Measurements from ENCODE around the gene TMEM121.
A peak's percentile ranks its signal among the peaks of the same experiment; 100 is the strongest.

Gene TMEM121

GRCh38 chr14:105498430-105499255, 27.7 kb upstream of the TMEM121 start:
- DNase-seq (ENCODE audit: low read depth, low spot score): no peak

- DNase-seq (ENCODE audit: low read depth, low spot score): no peak
Measured at GRCh38 chr14:105499256-105500035, 26.9 kb upstream of the TMEM121 start.

DNA sequence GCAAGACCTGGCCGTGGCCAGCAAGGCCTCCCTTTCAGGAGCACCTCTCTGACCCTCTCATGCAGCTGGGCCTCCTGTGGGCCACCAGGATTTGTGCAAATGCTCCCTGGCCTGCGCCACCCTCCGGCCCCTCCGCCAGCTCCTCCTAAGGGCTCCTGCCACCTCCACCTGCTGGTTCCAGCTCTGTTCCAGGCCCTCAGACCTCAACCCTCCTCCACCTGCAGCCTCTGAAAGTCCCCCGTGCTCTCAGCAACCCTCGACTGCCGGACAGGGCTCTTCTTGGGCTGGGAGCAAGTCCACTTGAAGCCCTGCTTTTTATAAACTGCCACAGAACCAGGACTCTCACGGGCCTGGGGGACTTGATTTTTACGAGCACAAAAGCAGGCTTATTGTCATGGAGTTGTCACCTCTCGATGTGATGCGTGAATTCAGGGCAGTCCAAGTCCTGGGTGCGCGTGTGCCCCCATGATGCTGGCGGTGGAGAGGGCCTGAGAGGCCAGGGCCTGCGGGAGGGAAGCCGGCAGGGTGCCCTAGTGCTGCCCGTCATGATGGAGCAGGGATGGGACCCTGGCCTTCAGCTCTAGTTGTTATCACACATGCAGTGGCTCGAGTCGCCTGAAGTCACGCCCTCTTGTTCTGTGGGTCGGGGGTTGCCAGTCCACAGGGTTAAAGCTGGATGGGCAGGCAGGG, 26.2 kb upstream of the TMEM121 start:
- no peak for DNase-seq (ENCODE audit: low read depth, low spot score)

- DNase-seq (ENCODE audit: low read depth, low spot score): no peak
Measured at GRCh38 chr14:105500726-105501101, 25.7 kb upstream of the TMEM121 start.

DNA sequence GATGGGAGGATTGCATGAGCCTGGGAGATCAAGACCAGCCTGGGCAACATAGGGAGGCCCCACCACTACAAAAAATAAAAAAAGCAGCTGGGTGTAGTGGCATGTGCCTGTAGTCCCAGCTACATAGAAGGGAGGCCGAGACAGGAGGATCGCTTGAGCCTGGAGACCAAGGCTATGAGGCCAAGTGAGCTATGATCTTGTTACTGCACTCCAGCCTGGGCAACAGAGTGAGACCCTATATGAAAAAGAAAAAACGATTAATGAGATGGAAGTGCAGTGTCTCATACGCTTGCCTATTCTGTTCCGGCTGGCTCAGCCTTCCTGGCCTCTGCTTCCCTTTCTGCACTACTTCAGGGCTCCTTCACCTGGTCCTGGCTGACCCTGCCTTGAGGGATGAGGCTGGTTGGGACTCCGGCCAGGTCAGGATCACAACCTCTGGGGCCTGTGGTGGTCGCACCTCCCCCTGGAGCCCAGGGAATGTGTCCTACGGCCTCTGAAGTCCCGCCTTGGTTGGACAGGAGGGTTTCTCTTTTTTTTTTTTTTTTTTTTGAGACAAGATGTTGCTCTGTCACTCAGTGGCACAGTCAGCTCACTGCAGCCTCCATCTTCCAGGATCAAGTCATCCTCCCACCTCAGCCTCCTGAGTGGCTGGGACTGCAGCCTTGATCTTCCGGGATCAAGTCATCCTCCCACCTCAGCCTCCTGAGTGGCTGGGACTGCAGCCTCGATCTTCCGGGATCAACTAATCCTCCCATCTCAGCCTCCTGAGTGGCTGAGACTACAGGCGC, 24.7 kb upstream of the TMEM121 start:
- DNase-seq (ENCODE audit: low read depth, low spot score): no peak

DNA sequence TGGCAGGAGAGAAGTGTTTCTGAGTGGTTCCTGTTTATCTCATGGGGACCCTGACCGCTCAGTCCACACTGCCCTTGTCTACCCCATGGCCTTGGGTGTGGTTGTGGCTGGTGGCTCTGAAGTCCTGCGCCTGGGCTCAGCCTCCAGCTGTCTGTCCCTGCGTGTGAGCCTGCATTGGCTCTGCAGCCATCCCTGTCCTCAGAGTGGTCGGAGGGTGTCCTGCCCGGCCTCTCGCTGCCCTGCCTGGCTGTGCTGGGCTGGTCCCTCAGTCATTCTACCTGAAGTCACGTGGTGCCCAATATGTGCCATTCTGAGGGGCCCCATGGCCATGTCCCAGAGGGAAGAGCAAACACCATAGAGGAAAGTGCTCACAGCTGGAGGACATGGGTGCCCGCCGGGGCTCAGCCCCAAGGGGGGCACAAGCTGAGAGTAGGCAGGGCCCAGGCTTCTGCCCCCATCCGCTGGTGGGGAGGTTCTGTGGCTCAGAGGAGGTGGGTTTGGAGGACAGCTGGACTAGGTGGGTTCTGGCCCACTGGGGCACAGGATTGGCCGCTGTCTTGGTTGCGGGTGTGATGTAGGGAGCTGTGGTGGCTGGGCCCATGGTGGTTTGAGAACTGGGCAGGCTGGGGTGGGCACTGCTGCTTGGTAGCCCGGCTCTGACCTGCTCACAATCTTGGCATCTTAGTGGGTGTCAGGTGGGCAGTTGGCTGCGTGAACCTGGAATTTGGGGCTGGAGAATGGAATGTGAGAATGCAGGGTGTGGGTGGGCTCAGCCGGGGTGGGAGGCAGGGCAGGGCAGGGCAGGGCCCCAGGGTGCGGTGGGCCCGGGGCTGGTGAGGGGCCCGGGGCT, 23.7 kb upstream of the TMEM121 start:
- DNase-seq (ENCODE audit: low read depth, low spot score): no peak

- no peak for DNase-seq (ENCODE audit: low read depth, low spot score)
Measured at GRCh38 chr14:105503296-105503640, 23.1 kb upstream of the TMEM121 start.

DNA sequence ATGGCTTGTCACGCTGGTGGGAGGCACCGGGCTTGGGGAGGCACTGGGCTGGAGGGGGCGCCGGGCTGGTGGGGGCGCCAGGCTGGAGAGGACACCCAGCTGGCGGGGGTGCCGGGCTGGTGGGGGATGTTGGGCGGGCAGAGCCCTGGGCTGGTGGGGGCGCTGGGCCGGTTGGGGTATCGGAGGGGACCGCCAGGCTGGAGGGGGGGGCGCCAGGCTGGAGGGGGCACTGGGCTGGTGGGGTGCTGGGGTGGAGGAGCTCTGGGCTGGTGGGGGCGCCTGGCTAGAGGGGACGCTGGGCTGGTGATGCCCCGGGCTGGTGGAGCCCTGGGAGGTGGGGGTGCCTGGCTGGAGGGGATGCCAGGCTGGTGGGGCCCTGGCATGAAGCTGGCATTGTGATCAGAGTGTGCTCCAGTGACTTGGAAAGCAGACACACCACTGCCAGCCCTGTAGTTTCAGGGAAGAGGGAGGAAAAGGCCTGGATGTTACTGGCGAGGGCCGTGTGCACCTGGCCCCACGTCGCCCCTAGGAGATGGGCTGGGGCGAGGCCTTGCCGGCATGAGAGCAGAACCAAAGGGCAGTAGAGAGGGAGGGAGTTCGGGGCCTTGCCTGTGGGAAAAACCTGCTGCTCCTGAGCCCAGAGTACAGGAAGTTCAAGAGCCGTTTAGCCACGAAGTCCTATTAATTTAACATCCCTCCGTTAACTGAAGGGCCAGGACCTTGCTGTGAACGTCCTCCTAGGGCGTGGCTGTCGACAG, 22.3 kb upstream of the TMEM121 start:
- DNase-seq (ENCODE audit: low read depth, low spot score): no peak

DNA sequence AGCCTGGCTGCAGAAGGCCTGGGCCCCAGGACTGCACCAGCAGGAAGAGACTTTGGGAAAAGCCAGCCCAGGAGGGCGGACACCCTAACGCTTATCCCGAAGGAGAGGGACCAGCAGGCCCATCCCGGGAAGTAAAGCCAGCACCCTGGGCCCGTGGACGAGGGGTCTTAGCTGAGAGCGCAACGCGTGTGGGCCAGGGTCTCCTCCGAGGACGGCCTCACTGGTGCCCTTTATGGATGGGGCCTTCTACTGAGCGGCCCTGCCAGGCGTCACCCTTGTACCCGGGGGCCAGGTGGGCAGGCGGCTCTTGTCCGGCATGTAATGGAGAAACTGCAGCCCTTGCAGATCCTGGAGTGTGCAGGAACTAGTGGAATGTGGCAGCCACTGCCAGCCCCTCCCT, 21.3 kb upstream of the TMEM121 start:
- no peak for DNase-seq (ENCODE audit: low read depth, low spot score)

DNA sequence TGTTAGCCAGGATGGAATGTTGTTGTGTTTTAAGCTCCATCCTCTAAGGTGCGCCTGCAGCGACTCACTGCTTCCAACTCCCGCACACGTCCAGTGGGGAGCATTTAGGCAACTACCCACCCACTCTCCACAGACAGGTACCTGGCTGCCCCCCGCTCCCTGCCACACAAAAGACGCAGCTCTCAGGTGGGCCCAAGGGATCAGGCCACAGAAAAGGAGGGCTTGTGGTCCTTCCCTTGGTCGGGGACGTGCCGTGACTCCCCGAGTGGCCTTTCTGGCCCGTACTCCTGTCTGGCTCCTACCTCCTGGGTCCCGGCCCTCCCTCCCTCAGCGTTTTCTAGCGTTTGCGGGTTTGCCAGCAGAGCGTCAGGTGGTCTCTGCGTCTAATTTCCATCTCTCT, 19.1 kb upstream of the TMEM121 start:
- no peak for DNase-seq (ENCODE audit: low read depth, low spot score)

GRCh38 chr14:105508069-105508468, 18.3 kb upstream of the TMEM121 start:
- no peak for DNase-seq (ENCODE audit: low read depth, low spot score)

GRCh38 chr14:105508601-105509000, 17.8 kb upstream of the TMEM121 start:
- DNase-seq (ENCODE audit: low read depth, low spot score): no peak

GRCh38 chr14:105517096-105517495, 9.3 kb upstream of the TMEM121 start:
- no peak for DNase-seq (ENCODE audit: low read depth, low spot score)

DNA sequence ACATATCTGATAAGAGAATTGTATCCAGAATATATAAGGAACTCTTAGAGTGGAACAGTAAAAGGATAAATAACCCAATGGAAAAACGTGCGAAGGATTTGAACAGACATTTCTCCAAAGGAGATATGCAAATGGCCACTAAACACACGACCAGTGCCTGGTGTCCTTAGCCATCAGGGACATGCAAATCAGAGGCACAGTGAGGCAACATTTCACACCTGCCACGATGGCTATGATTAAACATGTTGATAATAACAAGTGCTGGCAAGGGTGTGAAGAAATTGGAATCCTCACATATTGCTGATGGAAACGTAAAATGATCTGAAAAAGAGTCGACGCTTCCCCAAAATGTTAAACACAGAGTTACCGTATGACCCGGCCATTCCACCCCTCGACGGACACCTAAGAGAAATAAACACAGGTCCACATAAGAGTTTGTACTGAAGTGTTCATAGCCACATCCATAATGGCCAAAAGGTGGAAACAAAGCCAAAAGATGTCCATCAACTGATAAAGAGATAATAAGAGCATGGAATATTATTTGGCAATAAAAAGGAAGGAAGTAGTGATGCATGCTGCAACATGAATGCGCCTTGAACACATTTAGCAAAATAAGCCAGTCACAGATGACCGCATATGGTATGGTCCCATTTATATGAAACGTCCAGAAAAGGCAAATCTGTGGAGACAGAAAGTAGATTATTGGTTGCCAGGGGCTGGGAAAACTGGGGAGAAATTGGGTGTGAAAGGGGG, 6.3 kb upstream of the TMEM121 start:
- no peak for DNase-seq (ENCODE audit: low read depth, low spot score)

DNA sequence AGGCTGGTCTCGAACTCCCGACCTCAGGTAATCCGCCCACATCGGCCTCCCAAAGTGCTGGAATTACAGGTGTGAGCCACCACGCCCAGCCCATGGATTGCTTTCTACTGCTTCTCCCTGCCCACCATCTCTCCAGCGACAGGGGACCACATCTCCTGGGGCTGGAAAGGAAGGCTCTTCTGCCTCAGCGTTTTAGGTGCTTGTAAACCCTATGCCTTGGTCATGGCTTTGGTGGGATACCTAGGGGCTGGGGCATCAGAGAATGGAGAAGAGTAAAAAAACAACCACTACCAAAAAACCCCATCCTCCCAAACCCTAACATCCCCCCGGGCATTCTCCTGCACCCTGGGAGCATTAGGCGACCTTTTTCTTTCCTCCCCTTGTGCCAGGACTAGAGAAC, 1.1 kb upstream of the TMEM121 start:
- no peak for DNase-seq (ENCODE audit: low read depth, low spot score)

DNA sequence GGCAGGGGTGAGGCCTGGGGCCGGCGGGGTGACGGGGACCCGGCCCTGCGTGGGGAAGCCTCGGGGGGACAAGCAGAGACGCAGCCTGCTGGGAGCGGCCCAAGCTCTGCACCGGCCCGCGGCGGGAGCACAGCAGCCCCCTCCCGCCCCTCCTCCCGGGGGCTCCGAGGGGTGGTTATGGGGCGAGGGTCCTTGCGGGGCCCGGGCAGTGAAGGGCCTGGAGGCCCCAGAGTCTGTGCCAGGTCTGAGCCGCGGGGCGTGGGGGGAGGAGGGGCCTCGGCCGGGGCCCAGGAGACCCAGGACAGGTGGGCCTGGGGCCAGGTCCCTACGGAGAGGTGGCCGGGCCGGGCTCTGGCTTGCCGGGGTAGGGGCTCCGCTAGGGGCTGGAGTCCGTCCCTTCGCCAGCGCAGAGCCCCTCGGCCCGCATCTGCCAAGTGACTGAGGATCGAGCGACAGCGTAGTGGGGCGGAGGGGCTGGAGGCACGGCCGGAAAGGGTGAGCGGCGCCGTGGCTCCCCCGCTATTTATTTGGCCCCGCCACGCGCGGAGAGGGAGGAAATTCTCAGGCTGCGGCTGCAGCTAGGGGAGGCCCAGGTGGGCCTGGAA, 495 bp downstream of the TMEM121 start:
- DNase-seq (ENCODE audit: low read depth, low spot score): no peak

DNA sequence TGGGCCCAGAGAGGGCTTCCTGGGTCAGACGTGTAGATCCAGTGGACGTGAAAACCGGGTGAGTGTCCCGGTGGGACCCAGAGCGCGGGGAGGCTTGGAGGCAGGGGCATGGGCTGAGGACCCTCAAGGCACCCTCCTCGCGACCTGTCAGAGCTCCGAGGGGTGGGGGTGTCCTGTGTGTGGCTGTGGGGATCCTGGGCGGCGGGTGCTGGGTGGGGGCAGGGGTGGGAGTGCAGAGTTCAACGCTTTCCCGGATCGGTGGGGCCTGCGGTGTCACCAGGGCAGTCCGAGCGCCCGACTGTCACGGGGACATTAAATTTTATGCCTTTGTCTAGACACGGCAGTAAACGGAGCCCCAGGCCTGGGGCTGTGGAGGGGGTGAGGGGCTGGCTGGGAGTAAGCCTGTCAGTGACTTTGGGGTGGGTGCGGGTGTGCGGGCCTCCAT, 1.0 kb downstream of the TMEM121 start:
- no peak for DNase-seq (ENCODE audit: low read depth, low spot score)

DNA sequence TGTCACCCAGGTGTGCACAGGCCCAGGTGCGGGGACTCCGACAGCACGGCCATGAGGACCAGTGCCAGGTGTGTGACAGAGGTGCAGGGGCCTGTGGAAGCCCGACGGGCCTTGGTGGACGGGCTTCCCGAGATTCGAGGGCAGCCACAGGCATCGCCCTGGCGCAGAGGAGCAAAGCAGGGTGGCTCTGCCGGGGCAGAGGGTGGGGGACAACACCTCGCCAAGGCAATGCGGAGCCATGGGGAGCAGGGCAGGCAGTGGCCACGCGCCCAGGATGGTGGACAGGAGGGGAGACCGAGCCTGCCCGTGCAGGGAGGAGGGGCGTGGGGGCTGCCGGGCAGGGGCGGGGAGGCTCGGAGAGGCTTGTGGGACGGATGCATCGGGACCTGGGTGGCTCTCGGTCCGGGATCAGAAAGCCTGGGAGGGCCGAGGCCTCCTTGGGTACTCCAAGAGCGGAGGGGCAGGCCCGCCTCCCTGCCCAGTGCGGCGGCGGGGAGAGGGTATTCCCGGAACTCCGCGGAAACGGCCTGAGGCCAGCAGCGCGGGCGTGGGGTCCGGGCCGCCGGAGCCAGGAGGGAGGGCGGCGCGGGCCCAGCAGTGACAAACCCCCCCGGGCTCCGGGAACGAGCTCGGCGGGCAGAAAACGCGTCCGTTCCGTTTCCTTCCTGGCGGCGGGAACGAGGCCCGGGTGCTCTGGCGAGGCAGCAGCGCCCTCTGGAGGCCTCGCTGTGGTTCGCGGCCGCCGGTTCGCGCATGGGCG, 1.6 kb downstream of the TMEM121 start:
- peak; percentile 61 for DNase-seq (ENCODE audit: low read depth, low spot score)

All from activated naive CD8-positive, alpha-beta T cell treated with anti-CD3 and anti-CD28 coated beads, Interleukin-2, amount 50 U/mL, for 16 hours (primary cell).